MCF 10A (cell line): ENCODE measurements around the gene ARMH4. TPM values are rescaled to one million over a fixed set of nuclear protein-coding genes. Genes with fewer than 3 reads are reported as not detected.

ENCODE experiments used
- BruUV-seq: library from RNA; stranded (reverse); fragments of 400-500 nt; replicated peaks from 2 replicates; lab custom pipeline; 2021; lab: Mats Ljungman, UMichigan
- CTCF ChIA-PET: fragments of 300-600 bp; sonication (Branson Sonifier 250); formaldehyde crosslinking; extraction: SDS; loops from one replicate; lab custom pipeline; 2021; ENCODE audit warnings: antibody characterized with exemption, inconsistent platforms; lab: Yijun Ruan, JAX
- POLR2A ChIA-PET: fragments of 300-600, 350-650 bp; sonication (Branson Sonifier 250); formaldehyde crosslinking; extraction: SDS; loops from one replicate; lab custom pipeline; 2020; ENCODE audit warnings: antibody characterized with exemption, inconsistent platforms; lab: Yijun Ruan, JAX
- DNase-seq: peaks from one replicate; pipeline ENCODE4 v3.0.0-alpha.2; 2018; ENCODE audit not compliant: unreplicated experiment
- H3K27ac Mint-ChIP-seq: one replicate; pipeline ENCODE4 v1.8.0; 2022; ENCODE audit warnings: mild to moderate bottlenecking, low read depth, mixed read lengths; ENCODE audit not compliant: unreplicated experiment
- H3K27me3 Mint-ChIP-seq: one replicate; pipeline ENCODE4 v1.8.0; 2022; ENCODE audit warnings: mixed read lengths; ENCODE audit not compliant: insufficient read depth, unreplicated experiment
- H3K36me3 Mint-ChIP-seq: one replicate; pipeline ENCODE4 v1.8.0; 2022; ENCODE audit warnings: mild to moderate bottlenecking, moderate library complexity, mixed read lengths; ENCODE audit not compliant: insufficient read depth, unreplicated experiment
- H3K4me1 Mint-ChIP-seq: one replicate; pipeline ENCODE4 v1.8.0; 2022; ENCODE audit warnings: mixed read lengths; ENCODE audit not compliant: insufficient read depth, unreplicated experiment
- H3K4me3 Mint-ChIP-seq: one replicate; pipeline ENCODE4 v1.8.0; 2022; ENCODE audit warnings: mild to moderate bottlenecking, moderate library complexity, mixed read lengths; ENCODE audit not compliant: unreplicated experiment
- H3K9me3 Mint-ChIP-seq: one replicate; pipeline ENCODE4 v1.8.0; 2022; ENCODE audit warnings: mixed read lengths; ENCODE audit not compliant: unreplicated experiment
- intact Hi-C: fragments of 100-400 bp; cut with micrococcal nuclease; formaldehyde crosslinking; loops from 2 replicates; pipeline ENCODE4 v1.14.1; 2022
- total RNA-seq: library from RNA; stranded (reverse); gene quantifications from 2 replicates; pipeline ENCODE4 v1.2.3, GENCODE V29; 2022
- TF ChIP-seq, protein P1 (sequence below): fragments of 200-600 bp; IDR thresholded peaks from one replicate; pipeline ENCODE4 v1.8.0; 2022; ENCODE audit warnings: antibody characterized with exemption, mild to moderate bottlenecking; ENCODE audit not compliant: unreplicated experiment

ARMH4 gene
- total RNA-seq, 1 experiment from 2014 or later, result not detected

DNA sequence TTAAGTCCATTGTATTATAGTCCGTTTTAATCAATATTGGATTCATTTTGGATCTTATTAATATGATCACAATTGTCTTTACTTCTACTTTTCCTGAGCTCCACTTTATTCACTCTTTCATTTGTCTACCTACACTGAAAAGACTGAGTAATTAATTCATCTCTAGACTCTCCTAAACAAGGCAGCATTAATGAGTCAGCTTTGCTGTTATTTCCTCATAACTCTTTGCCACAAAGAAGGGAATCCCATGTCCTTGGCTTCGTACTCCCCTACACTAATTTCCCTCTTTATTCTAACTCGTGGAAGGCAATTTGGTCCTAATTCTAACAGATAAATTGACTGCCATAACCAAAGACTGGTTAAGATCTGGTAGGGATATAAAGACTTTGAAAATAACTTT is 91.9 kb downstream of the ARMH4 start:
- Mint-ChIP-seq H3K4me1 (peaks cover 6% of the 10 kb centered on the region), H3K4me3 (no peak overlapping the region), H3K27ac (no peak overlapping the region), H3K27me3 (no peaks in the 10 kb centered on the region), H3K36me3 (no peaks in the 10 kb centered on the region), H3K9me3 (no peaks in the 10 kb centered on the region)
- intact Hi-C loops, result no loop called here
- peak; percentile 20 for DNase-seq
- CTCF ChIA-PET, result interaction anchor here (0.6 to 1.0 kb wide), 4 partner anchors 12 to 368 kb away, joined by 3 to 7 read pairs (median 3); no protein-coding TSS in a partner anchor
- TF ChIP-seq, protein P1, sequence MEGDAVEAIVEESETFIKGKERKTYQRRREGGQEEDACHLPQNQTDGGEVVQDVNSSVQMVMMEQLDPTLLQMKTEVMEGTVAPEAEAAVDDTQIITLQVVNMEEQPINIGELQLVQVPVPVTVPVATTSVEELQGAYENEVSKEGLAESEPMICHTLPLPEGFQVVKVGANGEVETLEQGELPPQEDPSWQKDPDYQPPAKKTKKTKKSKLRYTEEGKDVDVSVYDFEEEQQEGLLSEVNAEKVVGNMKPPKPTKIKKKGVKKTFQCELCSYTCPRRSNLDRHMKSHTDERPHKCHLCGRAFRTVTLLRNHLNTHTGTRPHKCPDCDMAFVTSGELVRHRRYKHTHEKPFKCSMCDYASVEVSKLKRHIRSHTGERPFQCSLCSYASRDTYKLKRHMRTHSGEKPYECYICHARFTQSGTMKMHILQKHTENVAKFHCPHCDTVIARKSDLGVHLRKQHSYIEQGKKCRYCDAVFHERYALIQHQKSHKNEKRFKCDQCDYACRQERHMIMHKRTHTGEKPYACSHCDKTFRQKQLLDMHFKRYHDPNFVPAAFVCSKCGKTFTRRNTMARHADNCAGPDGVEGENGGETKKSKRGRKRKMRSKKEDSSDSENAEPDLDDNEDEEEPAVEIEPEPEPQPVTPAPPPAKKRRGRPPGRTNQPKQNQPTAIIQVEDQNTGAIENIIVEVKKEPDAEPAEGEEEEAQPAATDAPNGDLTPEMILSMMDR, result no peak
- BruUV-seq, result no TSS peak
- POLR2A ChIA-PET, result interaction anchor here (0.6 to 0.7 kb wide), 2 partner anchors 89 to 277 kb away, joined by 3 read pairs; no protein-coding TSS in a partner anchor

GRCh38 chr14:58059126-58059525 is 92.9 kb downstream of the ARMH4 start:
- Mint-ChIP-seq H3K4me1 (peaks cover 6% of the 10 kb centered on the region), H3K27ac (no peak overlapping the region), H3K4me3 (no peak overlapping the region), H3K36me3 (no peaks in the 10 kb centered on the region), H3K27me3 (no peaks in the 10 kb centered on the region), H3K9me3 (no peaks in the 10 kb centered on the region)
- POLR2A ChIA-PET, result interaction anchor here (0.7 kb wide), 1 partner anchor 36 kb away, joined by 3 read pairs; no protein-coding TSS in a partner anchor
- intact Hi-C loops, result no loop called here
- TF ChIP-seq, protein P1, result no peak
- BruUV-seq, result no TSS peak
- no peak for DNase-seq
- CTCF ChIA-PET, result interaction anchor here (0.6 to 1.0 kb wide), 4 partner anchors 13 to 643 kb away, joined by 3 to 7 read pairs (median 4); no protein-coding TSS in a partner anchor

GRCh38 chr14:58055497-58056010 is 96.5 kb downstream of the ARMH4 start:
- ChIA-PET CTCF (interaction anchor here (0.8 to 0.9 kb wide), 2 partner anchors 10 to 568 kb away, joined by 3 read pairs; no protein-coding TSS in a partner anchor), POLR2A (interaction anchor here (1.1 kb wide), 1 partner anchor 10 kb away, joined by 3 read pairs; no protein-coding TSS in a partner anchor)
- intact Hi-C loops, result no loop called here
- H3K27me3 Mint-ChIP-seq, result no peaks in the 10 kb centered on the region
- H3K4me1 Mint-ChIP-seq, result peaks cover 6% of the 10 kb centered on the region
- no peak for DNase-seq
- no peaks in the 10 kb centered on the region for H3K36me3 Mint-ChIP-seq
- peaks cover 8% of the 10 kb centered on the region for H3K9me3 Mint-ChIP-seq
- TF ChIP-seq, protein P1, result no peak
- no peak overlapping the region for H3K4me3 Mint-ChIP-seq
- BruUV-seq, result no TSS peak
- H3K27ac Mint-ChIP-seq, result no peak overlapping the region

- BruUV-seq, result no TSS peak
- Mint-ChIP-seq H3K36me3 (no peaks in the 10 kb centered on the region), H3K27ac (no peak overlapping the region), H3K4me1 (no peaks in the 10 kb centered on the region), H3K4me3 (no peak overlapping the region), H3K27me3 (no peaks in the 10 kb centered on the region), H3K9me3 (peaks cover 8% of the 10 kb centered on the region)
- intact Hi-C loops, result no loop called here
- TF ChIP-seq, protein P1, result no peak
- DNase-seq, result no peak
- ChIA-PET POLR2A (no interaction called here), CTCF (interaction anchor here (0.7 to 0.8 kb wide), 2 partner anchors 379 to 545 kb away, joined by 3 read pairs; no protein-coding TSS in a partner anchor)
Measured at GRCh38 chr14:58054100-58054499, 97.9 kb downstream of the ARMH4 start.
